Measurements from ENCODE around the gene WWC1.
"Not testable (repeated sequence)": the region's sequence is repeated elsewhere in the genome, so short reads cannot be mapped to it uniquely, and the experiment has no call there.

Gene WWC1

DNA sequence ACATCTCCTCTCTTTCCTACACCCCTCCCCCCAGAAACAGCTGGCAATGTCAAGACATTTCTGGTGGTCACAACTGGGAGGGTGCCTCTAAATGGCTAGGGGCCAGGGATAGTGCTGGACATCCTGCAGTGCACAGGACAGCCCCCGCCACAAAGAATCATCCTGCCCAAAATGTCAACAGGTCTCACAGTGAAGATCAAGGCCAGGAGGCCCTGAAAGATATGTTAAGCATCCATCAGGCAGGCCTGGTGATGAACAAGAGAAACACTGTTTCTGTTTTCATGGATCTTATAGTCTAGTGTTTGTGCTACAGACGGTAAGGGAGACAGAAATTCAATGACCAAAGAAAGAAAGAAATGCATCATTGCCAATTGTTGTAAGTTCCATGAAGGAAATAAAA is 45.9 kb downstream of the WWC1 start:
- Histone ChIP-seq H4K20me1 (ENCODE audit: insufficient read depth, low read length) (no peaks in the 10 kb centered on the region), H3K79me2 (ENCODE audit: low read length) (peaks cover 69% of the 10 kb centered on the region), H3K9ac (ENCODE audit: low read length) (no peak overlapping the region), H3F3A (ENCODE audit: insufficient read depth, low read length) (no peaks in the 10 kb centered on the region), H3K4me2 (ENCODE audit: low read depth, low read length) (no peak overlapping the region), H3K36me3 (replicated peaks; ENCODE audit: insufficient read depth, low read length) (no peaks in the 10 kb centered on the region), H3K27ac (ENCODE audit: low read length) (no peak overlapping the region), H3K9me3 (replicated peaks; ENCODE audit: insufficient read depth, low read length) (no peaks in the 10 kb centered on the region), H3K4me3 (ENCODE audit: low read length) (no peak overlapping the region), H3K27me3 (replicated peaks; ENCODE audit: insufficient read depth, low read length) (no peaks in the 10 kb centered on the region), H2AFZ (ENCODE audit: low read length) (no peak overlapping the region), H3K4me1 (ENCODE audit: low read length) (peaks cover 2% of the 10 kb centered on the region), H3K9me2 (replicated peaks; ENCODE audit: insufficient read depth, low read length) (no peaks in the 10 kb centered on the region)
- DNase-seq, result no peak
- TF ChIP-seq EZH2phosphoT487 (IDR thresholded peaks at IDR 0.05; ENCODE audit: low read length) (no peak), EZH2 (optimal IDR thresholded peaks at IDR 0.05; ENCODE audit: low read depth, low read length) (no peak)
- TF ChIP-seq, protein P1, sequence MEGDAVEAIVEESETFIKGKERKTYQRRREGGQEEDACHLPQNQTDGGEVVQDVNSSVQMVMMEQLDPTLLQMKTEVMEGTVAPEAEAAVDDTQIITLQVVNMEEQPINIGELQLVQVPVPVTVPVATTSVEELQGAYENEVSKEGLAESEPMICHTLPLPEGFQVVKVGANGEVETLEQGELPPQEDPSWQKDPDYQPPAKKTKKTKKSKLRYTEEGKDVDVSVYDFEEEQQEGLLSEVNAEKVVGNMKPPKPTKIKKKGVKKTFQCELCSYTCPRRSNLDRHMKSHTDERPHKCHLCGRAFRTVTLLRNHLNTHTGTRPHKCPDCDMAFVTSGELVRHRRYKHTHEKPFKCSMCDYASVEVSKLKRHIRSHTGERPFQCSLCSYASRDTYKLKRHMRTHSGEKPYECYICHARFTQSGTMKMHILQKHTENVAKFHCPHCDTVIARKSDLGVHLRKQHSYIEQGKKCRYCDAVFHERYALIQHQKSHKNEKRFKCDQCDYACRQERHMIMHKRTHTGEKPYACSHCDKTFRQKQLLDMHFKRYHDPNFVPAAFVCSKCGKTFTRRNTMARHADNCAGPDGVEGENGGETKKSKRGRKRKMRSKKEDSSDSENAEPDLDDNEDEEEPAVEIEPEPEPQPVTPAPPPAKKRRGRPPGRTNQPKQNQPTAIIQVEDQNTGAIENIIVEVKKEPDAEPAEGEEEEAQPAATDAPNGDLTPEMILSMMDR (IDR thresholded peaks at IDR 0.05; ENCODE audit: low read length), result no peak

DNA sequence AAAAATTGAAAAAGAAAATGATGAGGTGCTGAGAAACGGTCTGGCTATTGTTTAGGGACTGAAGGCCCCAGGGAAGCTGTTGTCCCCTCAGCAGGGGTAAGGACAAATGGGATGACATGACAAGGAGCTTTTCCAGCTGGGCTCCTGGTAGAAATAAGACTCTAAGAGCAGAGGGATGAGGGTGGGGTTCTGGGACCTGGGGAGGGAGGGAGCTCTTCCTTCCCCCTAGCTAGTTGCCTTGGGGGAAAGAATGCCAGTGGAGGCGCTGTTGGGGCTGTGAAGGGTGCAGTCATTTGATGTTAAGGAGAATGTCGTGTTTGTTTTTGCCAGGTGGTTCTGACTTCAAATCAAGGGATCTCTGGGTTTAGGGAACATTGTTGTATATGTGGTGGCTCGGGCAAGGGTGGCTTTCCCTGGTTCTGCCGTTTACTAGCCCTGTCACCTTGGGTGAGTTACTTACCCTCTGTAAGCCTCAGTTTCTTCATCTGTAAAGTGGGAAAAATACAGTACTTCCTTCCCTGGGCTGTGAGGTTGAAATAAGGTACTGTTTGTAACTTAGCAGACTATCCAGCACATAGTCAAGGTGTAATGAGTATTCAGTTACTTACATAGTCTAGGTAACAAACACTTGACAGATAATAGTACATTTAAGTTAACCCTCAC is 47.8 kb downstream of the WWC1 start:
- H3K4me2 ChIP-seq (ENCODE audit: low read depth, low read length), result no peak overlapping the region
- no peak overlapping the region for H3K4me3 ChIP-seq (ENCODE audit: low read length)
- H2AFZ ChIP-seq (ENCODE audit: low read length), result no peak overlapping the region
- no peak overlapping the region for H3K9ac ChIP-seq (ENCODE audit: low read length)
- no peaks in the 10 kb centered on the region for H3K4me1 ChIP-seq (ENCODE audit: low read length)
- no peaks in the 10 kb centered on the region for H3K27me3 ChIP-seq (replicated peaks; ENCODE audit: insufficient read depth, low read length)
- TF ChIP-seq EZH2phosphoT487 (IDR thresholded peaks at IDR 0.05; ENCODE audit: low read length) (no peak), EZH2 (optimal IDR thresholded peaks at IDR 0.05; ENCODE audit: low read depth, low read length) (no peak)
- TF ChIP-seq, protein P1 (IDR thresholded peaks at IDR 0.05; ENCODE audit: low read length), result no peak
- H3K9me3 ChIP-seq (replicated peaks; ENCODE audit: insufficient read depth, low read length), result no peaks in the 10 kb centered on the region
- H3K79me2 ChIP-seq (ENCODE audit: low read length), result peaks cover 52% of the 10 kb centered on the region
- no peaks in the 10 kb centered on the region for H3K9me2 ChIP-seq (replicated peaks; ENCODE audit: insufficient read depth, low read length)
- DNase-seq, result no peak
- H3F3A ChIP-seq (ENCODE audit: insufficient read depth, low read length), result no peaks in the 10 kb centered on the region
- no peak overlapping the region for H3K27ac ChIP-seq (ENCODE audit: low read length)
- no peaks in the 10 kb centered on the region for H4K20me1 ChIP-seq (ENCODE audit: insufficient read depth, low read length)
- no peaks in the 10 kb centered on the region for H3K36me3 ChIP-seq (replicated peaks; ENCODE audit: insufficient read depth, low read length)

DNA sequence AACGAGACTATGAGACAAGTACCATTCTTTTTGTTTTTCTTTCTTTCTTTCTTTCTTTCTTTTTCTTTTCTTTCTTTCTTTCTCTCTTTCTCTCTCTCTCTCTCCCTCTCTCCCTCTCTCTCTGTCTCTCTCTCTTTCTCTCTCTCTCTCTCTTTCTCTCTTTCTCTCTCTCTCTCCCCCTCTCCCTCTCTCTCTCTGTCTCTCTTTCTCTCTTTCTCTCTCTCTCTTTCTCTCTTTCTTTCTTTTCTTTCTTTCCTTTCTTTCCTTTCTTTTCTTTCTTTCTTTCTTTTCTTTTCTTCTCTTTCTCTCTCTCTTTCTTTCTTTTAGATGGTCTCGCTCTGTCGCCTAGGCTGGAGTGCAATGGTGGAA is 48.3 kb downstream of the WWC1 start:
- not testable (repeated sequence) for H3K9ac ChIP-seq (ENCODE audit: low read length); H3K9me3 ChIP-seq (replicated peaks; ENCODE audit: insufficient read depth, low read length); H3K9me2 ChIP-seq (replicated peaks; ENCODE audit: insufficient read depth, low read length); H3K4me3 ChIP-seq (ENCODE audit: low read length); H3F3A ChIP-seq (ENCODE audit: insufficient read depth, low read length); H3K36me3 ChIP-seq (replicated peaks; ENCODE audit: insufficient read depth, low read length); H3K4me2 ChIP-seq (ENCODE audit: low read depth, low read length); DNase-seq; H3K27me3 ChIP-seq (replicated peaks; ENCODE audit: insufficient read depth, low read length); H3K27ac ChIP-seq (ENCODE audit: low read length); H4K20me1 ChIP-seq (ENCODE audit: insufficient read depth, low read length); H3K4me1 ChIP-seq (ENCODE audit: low read length); H2AFZ ChIP-seq (ENCODE audit: low read length)
- H3K79me2 ChIP-seq (ENCODE audit: low read length), result peaks cover 47% of the 10 kb centered on the region

GRCh38 chr5:168340487-168340886 is 49.0 kb downstream of the WWC1 start:
- Histone ChIP-seq H3K27ac (ENCODE audit: low read length) (no peak overlapping the region), H3K27me3 (replicated peaks; ENCODE audit: insufficient read depth, low read length) (no peaks in the 10 kb centered on the region), H3K4me3 (ENCODE audit: low read length) (no peak overlapping the region), H3K36me3 (replicated peaks; ENCODE audit: insufficient read depth, low read length) (no peaks in the 10 kb centered on the region), H3K9me2 (replicated peaks; ENCODE audit: insufficient read depth, low read length) (no peaks in the 10 kb centered on the region), H4K20me1 (ENCODE audit: insufficient read depth, low read length) (no peaks in the 10 kb centered on the region), H3K9ac (ENCODE audit: low read length) (no peak overlapping the region), H3K4me2 (ENCODE audit: low read depth, low read length) (no peak overlapping the region), H3K79me2 (ENCODE audit: low read length) (peaks cover 45% of the 10 kb centered on the region), H3K4me1 (ENCODE audit: low read length) (no peaks in the 10 kb centered on the region), H2AFZ (ENCODE audit: low read length) (no peak overlapping the region), H3K9me3 (replicated peaks; ENCODE audit: insufficient read depth, low read length) (no peaks in the 10 kb centered on the region), H3F3A (ENCODE audit: insufficient read depth, low read length) (no peaks in the 10 kb centered on the region)
- DNase-seq, result no peak
- TF ChIP-seq EZH2 (optimal IDR thresholded peaks at IDR 0.05; ENCODE audit: low read depth, low read length), result no peak
- TF ChIP-seq EZH2phosphoT487 (IDR thresholded peaks at IDR 0.05; ENCODE audit: low read length), result no peak
